Body of pancreas (tissue), 4 donors: ENCODE results near the gene CDKN1A.

Source experiments
- CTCF ChIP-seq, 7 experiments: fragments of 450-650 bp in 4 of 7; fragments of 200-600 bp in 3 of 7; sonication (generic) in 3 of 7; IDR thresholded peaks; one replicate each; pipeline ENCODE4 v1.5.1; 2016 to 2019; ENCODE audit warnings: antibody characterized with exemption in 7 of 7
- POLR2A ChIP-seq, 3 donors: fragments of 450-650 bp; IDR thresholded peaks; one replicate each; pipeline ENCODE4 v1.6.1; 2016; ENCODE audit warnings: antibody characterized with exemption in 3 of 3, mild to moderate bottlenecking in 2 of 3

- TF ChIP-seq CTCF (IDR thresholded peaks at IDR 0.05) (no peak), POLR2A (IDR thresholded peaks at IDR 0.05) (no peak)
These were observed 7.6 kb downstream of the CDKN1A start for GRCh38 chr6:36685926-36686667.
